Measurements from ENCODE around the gene ORMDL3. TPM values are rescaled to one million over a fixed set of nuclear protein-coding genes. Genes with fewer than 3 reads are reported as not detected.

Gene ORMDL3
- polyA plus RNA-seq, 3 donors, result 9.4 to 13.5 (median 11.8) TPM

- Mint-ChIP-seq H3K4me3 (no peak overlapping the region), H3K9me3 (no peaks in the 10 kb centered on the region), H3K27ac (peak overlapping the region in 3 of 7 donors; percentile 20 to 37 (median 30)), H3K27me3 (ENCODE audit: low read depth in 3 of 3) (peaks cover 0 to 4% (median 0%) of the 10 kb centered on the region in 3 donors), H3K4me1 (peaks cover 37% of the 10 kb centered on the region), H3K36me3 (peaks cover 34 to 55% of the 10 kb centered on the region in 2 donors)
- Histone ChIP-seq H2AFZ (ENCODE audit: insufficient read depth, low read depth, low read length, poor library complexity, severe bottlenecking) (no peak overlapping the region), H4K20me1 (ENCODE audit: insufficient read depth, low read length) (peaks cover 7% of the 10 kb centered on the region), H3K4me3 (replicated peaks in 1 of 3; ENCODE audit: low read depth in 2 of 3, low read length in 3 of 3) (no peak overlapping the region), H3K79me2 (ENCODE audit: insufficient read depth, low read length) (peaks cover 21% of the 10 kb centered on the region), H3K27ac (ENCODE audit: low read depth in 1 of 2, low read length in 2 of 2) (peak overlapping the region; percentile 11 to 22), H3K4me2 (replicated peaks; ENCODE audit: extremely low read depth, low read length, poor library complexity, severe bottlenecking) (no peak overlapping the region), H3K4me1 (ENCODE audit: control insufficient read depth in 1 of 2, insufficient read depth in 2 of 2, low read length in 2 of 2) (peaks cover 27 to 41% of the 10 kb centered on the region in 2 donors), H3K9ac (ENCODE audit: insufficient read depth, low read length, poor library complexity, severe bottlenecking) (no peak overlapping the region), H3K27me3 (ENCODE audit: control insufficient read depth in 2 of 2, insufficient read depth in 2 of 2, low read length in 2 of 2) (no peaks in the 10 kb centered on the region), H3K9me3 (replicated peaks in 1 of 2; ENCODE audit: control insufficient read depth in 1 of 2, insufficient read depth in 1 of 2, low read length in 2 of 2) (no peaks in the 10 kb centered on the region), H3K36me3 (replicated peaks in 1 of 2; ENCODE audit: control insufficient read depth in 1 of 2, insufficient read depth in 2 of 2, low read length in 2 of 2) (peaks cover 20 to 37% of the 10 kb centered on the region in 2 donors)
- 0% methylated on average over 3 of the region's 5 CpGs for WGBS (ENCODE audit: insufficient coverage)
- no peak for TF ChIP-seq CTCF (IDR thresholded peaks at IDR 0.05)
- DNase-seq, result peak; percentile 12 to 45 (median 19)
- intact Hi-C loops (cut with micrococcal nuclease), result loop anchor here in 1 of 2 donors (10.0 kb wide), 1 partner anchor 63 kb away; the partner anchor contains the start of gene PSMD3
Measured at GRCh38 chr17:39921323-39921722, 6.1 kb downstream of the ORMDL3 start.

- no peak overlapping the region for H2AFZ ChIP-seq (ENCODE audit: insufficient read depth, low read depth, low read length, poor library complexity, severe bottlenecking)
- 70% methylated on average over 11 of the region's 19 CpGs for WGBS (ENCODE audit: insufficient coverage)
- no peak overlapping the region for H3K4me3 Mint-ChIP-seq
- H3K27ac ChIP-seq (ENCODE audit: low read depth in 1 of 2, low read length in 2 of 2), result no peak overlapping the region
- no peaks in the 10 kb centered on the region for H3K27me3 ChIP-seq (ENCODE audit: control insufficient read depth in 2 of 2, insufficient read depth in 2 of 2, low read length in 2 of 2)
- no peak overlapping the region for H3K4me2 ChIP-seq (replicated peaks; ENCODE audit: extremely low read depth, low read length, poor library complexity, severe bottlenecking)
- H3K79me2 ChIP-seq (ENCODE audit: insufficient read depth, low read length), result peaks cover 12% of the 10 kb centered on the region
- H4K20me1 ChIP-seq (ENCODE audit: insufficient read depth, low read length), result peaks cover under 1% of the 10 kb centered on the region
- no peak overlapping the region for H3K4me3 ChIP-seq (replicated peaks in 1 of 3; ENCODE audit: low read depth in 2 of 3, low read length in 3 of 3)
- H3K36me3 Mint-ChIP-seq, result peaks cover 34 to 55% of the 10 kb centered on the region in 2 donors
- no peaks in the 10 kb centered on the region for H3K9me3 Mint-ChIP-seq
- H3K27ac Mint-ChIP-seq, result peak overlapping the region in 3 of 7 donors; percentile 30 to 37 (median 31)
- H3K36me3 ChIP-seq (replicated peaks in 1 of 2; ENCODE audit: control insufficient read depth in 1 of 2, insufficient read depth in 2 of 2, low read length in 2 of 2), result peaks cover 20 to 37% of the 10 kb centered on the region in 2 donors
- H3K4me1 ChIP-seq (ENCODE audit: control insufficient read depth in 1 of 2, insufficient read depth in 2 of 2, low read length in 2 of 2), result peaks cover 23 to 33% of the 10 kb centered on the region in 2 donors
- no peaks in the 10 kb centered on the region for H3K9me3 ChIP-seq (replicated peaks in 1 of 2; ENCODE audit: control insufficient read depth in 1 of 2, insufficient read depth in 1 of 2, low read length in 2 of 2)
- H3K27me3 Mint-ChIP-seq (ENCODE audit: low read depth in 3 of 3), result peaks cover 0 to 4% (median 0%) of the 10 kb centered on the region in 3 donors
- no peak overlapping the region for H3K9ac ChIP-seq (ENCODE audit: insufficient read depth, low read length, poor library complexity, severe bottlenecking)
- TF ChIP-seq CTCF (IDR thresholded peaks at IDR 0.05), result no peak
- H3K4me1 Mint-ChIP-seq, result peaks cover 32% of the 10 kb centered on the region
- intact Hi-C loops (cut with micrococcal nuclease), result loop anchor here in 1 of 2 donors (10.0 kb wide), 1 partner anchor 64 kb away; the partner anchor contains the start of gene PSMD3
- DNase-seq, result no peak
Measured at GRCh38 chr17:39920218-39921210, 6.9 kb downstream of the ORMDL3 start.
